ENCODE results near the gene PTPRT. TPM values are rescaled to one million over a fixed set of nuclear protein-coding genes. Genes with fewer than 3 reads are reported as not detected.

Gene PTPRT
- total and polyA plus RNA-seq, 10 of the 15 experiments (the other 5 are each of a cell fraction or from before 2014, with no cell fraction given): not detected

- TF ChIP-seq DPF2 (IDR thresholded peaks at IDR 0.05) (no peak), EGR1 (IDR thresholded peaks at IDR 0.05; ENCODE audit: borderline replicate concordance in 1 of 2, low read depth in 2 of 2, low read length in 2 of 2) (no peak), SP1 (IDR thresholded peaks at IDR 0.05; ENCODE audit: low read depth, low read length) (no peak), RCOR1 (conservative IDR thresholded peaks at IDR 0.05; ENCODE audit: low read depth, low read length) (no peak), BMI1 (IDR thresholded peaks at IDR 0.05; ENCODE audit: borderline replicate concordance) (no peak), USF2 (IDR thresholded peaks at IDR 0.05; ENCODE audit: borderline replicate concordance, low read depth, low read length) (no peak), SMC3 (IDR thresholded peaks at IDR 0.05; ENCODE audit: borderline replicate concordance, low read length) (no peak), ESRRA (IDR thresholded peaks at IDR 0.05; ENCODE audit: low read length) (no peak), ZBTB11 (CRISPR knock-in tag; IDR thresholded peaks at IDR 0.05) (no peak), SIN3A (IDR thresholded peaks at IDR 0.05; ENCODE audit: low read depth, low read length) (no peak)
Measured at GRCh38 chr20:42112161-42112560, 1077.5 kb downstream of the PTPRT start (continued).

- Histone ChIP-seq H3K4me2 (ENCODE audit: control insufficient read depth, insufficient read depth) (no peak overlapping the region), H3K36me3 (ENCODE audit: control insufficient read depth in 2 of 2, insufficient read depth in 2 of 2, low read length in 1 of 2) (no peaks in the 10 kb centered on the region), H3K79me2 (ENCODE audit: control insufficient read depth, insufficient read depth, low read length) (no peaks in the 10 kb centered on the region), H3K9me3 (replicated peaks; ENCODE audit: control insufficient read depth, insufficient read depth, low read length) (no peaks in the 10 kb centered on the region), H3K9ac (ENCODE audit: control insufficient read depth, insufficient read depth, low read length) (no peak overlapping the region), H3K27me3 (replicated peaks in 1 of 2; ENCODE audit: control insufficient read depth in 2 of 2, insufficient read depth in 2 of 2, low read length in 1 of 2) (no peaks in the 10 kb centered on the region), H3K4me1 (ENCODE audit: control insufficient read depth, insufficient read depth, low read length) (no peaks in the 10 kb centered on the region), H2AFZ (ENCODE audit: control insufficient read depth, low read depth, low read length) (no peak overlapping the region), H4K20me1 (ENCODE audit: control insufficient read depth, insufficient read depth) (no peaks in the 10 kb centered on the region), H3K27ac (ENCODE audit: control insufficient read depth, insufficient read depth) (no peak overlapping the region), H3K4me3 (no peak overlapping the region)
- intact Hi-C loops (cut with micrococcal nuclease; ENCODE audit: unreplicated experiment) (no loop called here), in situ Hi-C loops (cut with MboI) (no loop called here)
- 37% methylated on average over 1 of the region's 1 CpG for WGBS (ENCODE audit: insufficient coverage, insufficient replicate concordance, low lambda C conversion rate, missing lambda C conversion rate)
- POLR2A ChIA-PET: no interaction called here
- CTCF ChIA-PET: no interaction called here
- SMC1A ChIA-PET (ENCODE audit: uncharacterized antibody, unreplicated experiment): no interaction called here
- no TSS peak for BruUV-seq (replicated peaks)
- ATAC-seq (no peak), FAIRE-seq (no peak), DNase-seq (ENCODE audit: low read depth, low spot score) (no peak)
- RAD21 ChIA-PET (ENCODE audit: unreplicated experiment): no interaction called here
- TF ChIP-seq USF2 (IDR thresholded peaks at IDR 0.05; ENCODE audit: borderline replicate concordance, low read depth, low read length) (no peak), NFXL1 (IDR thresholded peaks at IDR 0.05; ENCODE audit: borderline replicate concordance) (no peak), ZBTB33 (IDR thresholded peaks at IDR 0.05) (no peak), TBL1XR1 (IDR thresholded peaks at IDR 0.05; ENCODE audit: low read depth, low read length) (no peak), IKZF1 (conservative IDR thresholded peaks at IDR 0.05) (no peak), SREBF2 (IDR thresholded peaks at IDR 0.05; ENCODE audit: low read length) (no peak), NFIC (IDR thresholded peaks at IDR 0.05; ENCODE audit: low read depth, low read length) (no peak)
Measured at GRCh38 chr20:42111349-42111748, 1078.4 kb downstream of the PTPRT start.
